Right renal pelvis (tissue), 4 donors: ENCODE data around the gene MCTP1. TPM values are rescaled to one million over a fixed set of nuclear protein-coding genes. Genes with fewer than 3 reads are reported as not detected.
"Not testable (repeated sequence)": the region's sequence is repeated elsewhere in the genome, so short reads cannot be mapped to it uniquely, and the experiment has no call there.

ENCODE experiments used
- DNase-seq, 4 donors: peaks; one replicate each; pipeline ENCODE4 v3.0.0-alpha.2; 2013; ENCODE audit warnings: low read depth in 4 of 4, low spot score in 3 of 4, missing footprints in 1 of 4
- polyA plus RNA-seq, 4 donors: library from polyadenylated mRNA; unstranded; fragments of 120-200 nt; gene quantifications; one replicate each; pipeline ENCODE4 v1.2.1, GENCODE V29; 2013; ENCODE audit not compliant: insufficient read length in 4 of 4

MCTP1 gene
- polyA plus RNA-seq, 4 donors, result 4.5 to 7.3 (median 6.1) TPM

DNA sequence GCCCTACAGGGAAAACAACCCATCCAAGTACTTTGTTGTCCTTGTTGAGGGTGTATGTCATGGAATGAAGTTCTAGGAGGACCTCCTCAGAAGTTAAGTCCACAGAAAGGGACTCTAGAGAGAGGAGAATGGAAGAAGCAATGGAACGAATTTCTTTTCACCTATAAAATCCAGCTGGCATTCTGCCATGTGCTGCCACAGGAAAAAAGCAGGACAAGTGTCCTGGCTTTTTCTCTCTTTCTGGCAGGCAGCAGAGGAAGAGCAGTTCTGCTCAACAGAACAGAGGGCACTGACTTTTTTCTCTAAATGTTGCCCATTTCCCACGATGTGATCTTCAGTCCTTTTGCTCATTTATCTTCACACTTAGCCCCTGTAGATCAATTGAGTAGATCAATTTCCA, 240.8 kb downstream of the MCTP1 start:
- no peak for DNase-seq

DNA sequence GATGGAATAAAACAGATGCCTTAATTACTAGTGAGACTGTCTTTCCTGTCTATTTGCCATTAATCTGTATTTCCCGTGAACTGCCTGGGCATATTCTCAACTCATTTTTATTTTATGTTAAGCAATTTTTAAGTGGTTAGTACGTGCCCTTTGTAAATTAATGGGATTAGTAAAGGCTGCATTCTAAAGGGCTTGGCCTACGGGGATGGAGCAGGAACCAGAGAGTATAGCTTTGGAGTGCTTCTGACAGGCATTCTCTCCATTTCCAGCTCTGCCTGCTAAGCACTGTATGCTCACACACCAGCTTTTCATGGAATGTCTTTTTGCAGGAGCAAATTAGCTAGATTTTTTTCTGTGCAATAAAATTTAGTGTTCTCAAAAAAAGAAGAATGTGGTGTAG, 241.2 kb downstream of the MCTP1 start:
- DNase-seq, result no peak

- no peak for DNase-seq
Measured at GRCh38 chr5:95043234-95043633, 241.7 kb downstream of the MCTP1 start.

GRCh38 chr5:95042037-95042436, 242.9 kb downstream of the MCTP1 start:
- no peak for DNase-seq

GRCh38 chr5:95035891-95036685, 248.8 kb downstream of the MCTP1 start:
- DNase-seq, result no peak

- no peak for DNase-seq
Measured at GRCh38 chr5:95032801-95033200, 252.1 kb downstream of the MCTP1 start.

DNA sequence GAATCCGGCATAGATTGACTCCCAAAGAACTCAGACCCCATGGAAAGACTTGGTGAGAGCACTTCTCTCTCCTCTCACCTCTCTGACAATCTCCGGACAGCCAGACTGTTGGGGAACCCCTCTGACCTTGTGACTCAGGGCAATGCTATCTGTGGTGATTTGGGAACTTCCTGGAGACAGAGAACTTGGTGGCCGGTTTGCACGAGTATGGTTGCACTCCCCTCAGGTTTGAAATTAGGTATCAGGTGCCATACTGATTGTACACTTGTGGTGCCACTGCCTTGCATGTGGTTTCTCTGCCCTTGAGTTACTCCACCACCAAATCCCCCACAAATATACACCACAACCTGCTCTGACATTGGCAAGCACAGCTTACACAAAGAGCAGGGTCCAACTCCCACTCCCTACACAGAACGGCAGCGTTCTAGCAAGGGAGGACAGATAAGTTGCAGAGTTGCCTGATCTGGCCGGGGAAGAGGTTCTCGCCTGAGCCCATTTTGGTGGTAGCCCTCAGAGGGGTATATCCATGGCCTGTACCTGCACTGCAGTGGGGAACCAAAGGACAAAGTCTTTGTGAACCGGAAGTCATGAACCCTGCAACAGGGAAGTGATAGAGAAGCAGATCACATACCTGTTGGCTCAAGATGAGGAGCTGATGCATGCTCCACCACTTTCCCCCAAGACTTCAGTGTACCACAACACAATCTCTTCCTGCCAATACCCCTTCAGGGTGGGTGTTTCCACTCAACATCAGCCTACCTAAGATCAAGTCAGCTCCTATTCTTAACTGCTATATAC, 255.1 kb downstream of the MCTP1 start:
- DNase-seq, result no peak

- no peak for DNase-seq
Measured at GRCh38 chr5:95027775-95028174, 257.1 kb downstream of the MCTP1 start.

GRCh38 chr5:95027151-95027721, 257.7 kb downstream of the MCTP1 start:
- DNase-seq, result no peak

DNA sequence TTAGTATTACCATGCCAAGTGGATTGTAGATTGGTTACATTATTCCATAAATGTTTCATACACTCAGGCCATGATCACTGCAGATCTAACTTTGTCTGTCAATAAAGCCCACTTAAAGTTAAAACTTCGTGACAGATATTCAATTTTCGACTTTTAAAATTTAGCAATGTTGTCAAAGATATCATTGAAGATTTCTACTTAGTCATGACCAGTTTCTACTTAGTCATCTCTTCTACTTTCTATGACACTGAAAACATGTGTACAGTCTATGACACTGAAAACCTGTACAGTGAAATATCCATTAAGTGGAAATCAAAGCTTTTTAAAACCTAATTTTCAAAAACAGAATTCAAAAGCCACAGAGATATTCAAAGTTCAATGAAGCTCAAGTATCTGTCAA, 258.2 kb downstream of the MCTP1 start:
- DNase-seq, result no peak

- no peak for DNase-seq
Measured at GRCh38 chr5:95022967-95023695, 261.8 kb downstream of the MCTP1 start.

DNA sequence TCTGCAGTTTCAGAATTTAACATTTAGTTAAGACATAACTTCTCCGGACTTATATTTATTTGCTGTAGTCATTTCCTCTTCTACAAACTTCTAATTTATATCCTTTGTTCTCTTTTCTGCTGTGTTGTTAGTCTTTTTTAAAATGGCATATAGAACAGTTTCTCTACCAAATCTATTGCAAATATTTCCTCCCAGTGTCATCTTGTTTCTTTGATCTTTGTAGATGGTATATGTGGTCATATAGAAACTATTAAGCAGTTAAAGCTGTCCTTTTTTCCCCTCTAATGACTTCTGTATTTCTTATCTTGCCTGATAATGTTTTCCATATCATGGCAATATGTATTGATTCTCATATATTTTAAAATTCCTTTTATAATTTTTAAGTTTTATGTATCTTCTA, 264.5 kb downstream of the MCTP1 start:
- no peak for DNase-seq

DNA sequence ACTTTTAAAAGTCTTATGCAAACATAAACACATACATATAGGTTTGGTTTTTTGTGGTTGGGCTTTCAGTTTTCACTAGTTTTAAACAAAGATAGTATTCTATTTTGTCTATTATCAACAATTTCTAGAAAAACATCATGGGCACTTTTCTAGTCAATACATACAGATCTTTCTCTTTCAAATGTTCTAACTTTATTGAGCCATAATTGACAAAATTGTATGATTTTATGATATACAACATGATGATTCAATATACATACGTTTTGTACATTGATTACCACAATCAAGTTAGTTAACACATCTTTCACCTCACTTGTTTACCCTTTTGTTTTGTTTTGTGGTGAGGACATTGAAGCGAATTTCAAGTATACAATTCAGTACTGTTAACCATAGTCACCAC, 265.9 kb downstream of the MCTP1 start:
- no peak for DNase-seq

GRCh38 chr5:95018511-95018910, 266.4 kb downstream of the MCTP1 start:
- DNase-seq, result no peak

DNA sequence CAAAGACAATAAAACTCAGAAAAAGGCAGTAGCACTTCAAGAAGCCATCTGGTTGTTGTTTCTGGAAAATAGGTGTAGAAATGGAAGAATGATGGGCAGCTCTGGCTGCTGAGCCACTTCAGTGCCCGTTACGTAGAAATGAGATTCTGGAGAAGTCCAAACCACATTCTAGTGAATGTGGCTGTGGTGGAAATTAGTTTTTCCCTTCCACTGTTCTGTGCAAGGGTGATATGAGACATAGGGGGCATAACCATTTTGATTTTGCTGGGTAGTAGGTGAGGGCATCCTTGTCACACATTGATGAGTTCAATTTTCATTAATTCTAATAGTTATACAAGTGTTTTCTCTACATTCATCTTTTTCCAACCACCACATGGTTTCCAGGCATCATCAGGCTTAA, 275.1 kb downstream of the MCTP1 start:
- DNase-seq, result no peak

- DNase-seq, result no peak
Measured at GRCh38 chr5:95007921-95008597, 276.8 kb downstream of the MCTP1 start.

GRCh38 chr5:95005811-95006210, 279.1 kb downstream of the MCTP1 start:
- DNase-seq, result no peak

GRCh38 chr5:94998670-94999069, 286.2 kb downstream of the MCTP1 start:
- DNase-seq, result no peak

GRCh38 chr5:94994537-94994936, 290.4 kb downstream of the MCTP1 start:
- DNase-seq, result not testable (repeated sequence)

- DNase-seq, result no peak
Measured at GRCh38 chr5:94993491-94993890, 291.4 kb downstream of the MCTP1 start.
